Activated CD4-positive, alpha-beta T cell treated with anti-CD3 and anti-CD28 coated beads, Interleukin-2, amount 10 ng/mL, durations not matched to agents 24 days and 14 days (primary cell): Measurements from ENCODE around the gene PGAM2. TPM values are rescaled to one million over a fixed set of nuclear protein-coding genes. Genes with fewer than 3 reads are reported as not detected.

Experiments
- DNase-seq: peaks from one replicate; pipeline ENCODE4 v3.0.0; 2022
- H3K27ac Mint-ChIP-seq: one replicate; pipeline ENCODE4 v1.8.0; 2022; ENCODE audit warnings: mild to moderate bottlenecking, mixed read lengths
- H3K27me3 Mint-ChIP-seq: one replicate; pipeline ENCODE4 v1.8.0; 2022; ENCODE audit warnings: mixed read lengths
- H3K36me3 Mint-ChIP-seq: one replicate; pipeline ENCODE4 v1.8.0; 2022; ENCODE audit warnings: low read depth, mild to moderate bottlenecking, mixed read lengths
- H3K4me1 Mint-ChIP-seq: one replicate; pipeline ENCODE4 v1.8.0; 2021; ENCODE audit warnings: mixed read lengths
- H3K4me3 Mint-ChIP-seq: one replicate; pipeline ENCODE4 v1.8.0; 2022; ENCODE audit warnings: mild to moderate bottlenecking, moderate library complexity, mixed read lengths
- H3K9me3 Mint-ChIP-seq: one replicate; pipeline ENCODE4 v1.8.0; 2021; ENCODE audit warnings: mixed read lengths
- intact Hi-C: fragments of 100-400 bp; cut with micrococcal nuclease; formaldehyde crosslinking; loops from one replicate; pipeline ENCODE4 v1.15.1; 2023
- total RNA-seq: library from RNA; stranded (reverse); gene quantifications from 2 replicates; pipeline ENCODE4 v1.2.3, GENCODE V29; 2022

PGAM2 gene
- total RNA-seq, 1 donor from 2014 or later: 0.42 TPM

DNA sequence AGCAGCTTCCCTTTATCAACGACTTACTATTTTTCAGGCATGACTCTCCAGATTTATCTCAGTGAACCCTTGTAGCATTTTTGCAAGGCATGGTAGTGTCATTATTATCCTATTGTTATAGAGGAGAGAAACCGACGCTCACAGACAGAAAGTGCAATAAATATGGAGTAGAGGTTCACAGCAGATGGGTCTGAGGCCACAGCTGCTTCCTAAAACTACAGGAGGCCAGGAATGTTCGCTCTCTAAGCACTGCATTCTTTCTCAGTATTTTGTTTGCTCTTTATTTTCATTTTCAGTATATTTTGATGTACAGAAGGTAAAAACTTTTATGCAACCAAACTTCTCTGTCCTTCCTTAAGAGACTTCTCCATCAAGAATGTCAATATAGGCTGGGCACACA, 34.3 kb upstream of the PGAM2 start:
- H3K27me3 Mint-ChIP-seq: peaks cover 11% of the 10 kb centered on the region
- intact Hi-C loops: no loop called here
- no peaks in the 10 kb centered on the region for H3K36me3 Mint-ChIP-seq
- no peak for DNase-seq
- no peaks in the 10 kb centered on the region for H3K9me3 Mint-ChIP-seq
- no peak overlapping the region for H3K27ac Mint-ChIP-seq
- H3K4me3 Mint-ChIP-seq: no peak overlapping the region
- peaks cover 14% of the 10 kb centered on the region for H3K4me1 Mint-ChIP-seq

- Mint-ChIP-seq H3K27ac (no peak overlapping the region), H3K4me3 (no peak overlapping the region), H3K9me3 (no peaks in the 10 kb centered on the region), H3K27me3 (peaks cover 8% of the 10 kb centered on the region), H3K4me1 (peaks cover 15% of the 10 kb centered on the region), H3K36me3 (no peaks in the 10 kb centered on the region)
- DNase-seq: no peak
- intact Hi-C loops: no loop called here
Measured at GRCh38 chr7:44098092-44099068, 33.0 kb upstream of the PGAM2 start.

DNA sequence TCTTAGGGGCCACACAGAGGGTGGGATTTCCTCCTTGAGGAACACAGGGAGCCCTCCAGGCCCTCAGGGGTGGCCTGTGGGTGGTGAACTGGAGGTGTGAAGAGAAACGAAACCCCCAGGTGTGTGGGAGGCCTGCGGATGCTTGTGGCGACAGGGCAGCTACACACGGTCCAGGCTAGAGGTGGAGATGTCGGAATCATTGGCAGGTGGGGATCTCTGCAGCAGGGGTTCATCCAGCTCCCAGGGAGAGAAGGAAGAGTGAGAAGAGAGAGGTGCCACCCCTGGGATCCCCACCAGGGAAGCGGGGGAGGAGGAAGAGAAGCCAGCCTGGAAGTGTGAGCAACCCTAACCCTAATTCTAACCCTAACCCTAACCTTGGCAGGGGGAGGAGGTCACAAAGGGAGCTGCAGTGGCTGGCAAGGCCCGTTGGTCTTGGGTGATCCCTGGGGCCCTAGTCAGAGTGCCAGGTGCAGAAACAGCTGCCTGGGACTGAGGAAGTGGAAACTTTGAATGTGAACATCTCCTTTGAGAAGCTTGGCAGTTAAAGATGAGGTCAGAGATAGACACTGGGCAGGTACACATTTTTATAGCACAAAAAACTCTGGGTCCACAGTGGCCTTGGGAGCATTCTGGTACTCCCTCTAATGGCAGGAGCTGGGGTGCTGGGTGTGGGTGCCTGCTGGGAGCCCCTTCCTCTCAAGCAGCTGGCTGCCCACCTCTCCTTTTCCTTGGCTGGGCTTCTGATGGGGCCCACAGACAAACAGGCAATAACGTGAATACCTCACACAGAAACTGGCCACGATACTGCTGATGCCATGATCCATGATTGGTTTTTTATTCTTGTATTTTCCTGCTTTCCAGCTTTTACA, 31.9 kb upstream of the PGAM2 start:
- H3K27me3 Mint-ChIP-seq: peaks cover 2% of the 10 kb centered on the region
- H3K4me3 Mint-ChIP-seq: peak overlapping the region; percentile 18
- H3K4me1 Mint-ChIP-seq: peaks cover 21% of the 10 kb centered on the region
- H3K9me3 Mint-ChIP-seq: no peaks in the 10 kb centered on the region
- intact Hi-C loops: loop anchor here (1.0 kb wide), 1 partner anchor 15 kb away; the partner anchor contains the start of gene POLM
- H3K27ac Mint-ChIP-seq: peak overlapping the region; percentile 63
- no peaks in the 10 kb centered on the region for H3K36me3 Mint-ChIP-seq
- peak; percentile 70 for DNase-seq

GRCh38 chr7:44096326-44096881, 31.0 kb upstream of the PGAM2 start:
- Mint-ChIP-seq H3K4me3 (peak overlapping the region; percentile 18), H3K36me3 (no peaks in the 10 kb centered on the region), H3K9me3 (no peaks in the 10 kb centered on the region), H3K4me1 (peaks cover 21% of the 10 kb centered on the region), H3K27me3 (no peaks in the 10 kb centered on the region), H3K27ac (peak overlapping the region; percentile 45)
- intact Hi-C loops: no loop called here
- no peak for DNase-seq

GRCh38 chr7:44095781-44096180, 30.4 kb upstream of the PGAM2 start:
- intact Hi-C loops: no loop called here

GRCh38 chr7:44094883-44095592, 29.7 kb upstream of the PGAM2 start:
- Mint-ChIP-seq H3K4me3 (no peak overlapping the region), H3K27me3 (no peaks in the 10 kb centered on the region), H3K36me3 (no peaks in the 10 kb centered on the region), H3K9me3 (no peaks in the 10 kb centered on the region), H3K27ac (no peak overlapping the region), H3K4me1 (peaks cover 21% of the 10 kb centered on the region)
- intact Hi-C loops: no loop called here
- DNase-seq: no peak

More at GRCh38 chr7:44095781-44096180, 30.4 kb upstream of the PGAM2 start:
- no peak overlapping the region for H3K4me3 Mint-ChIP-seq
- H3K27ac Mint-ChIP-seq: no peak overlapping the region
- H3K27me3 Mint-ChIP-seq: no peaks in the 10 kb centered on the region
- no peaks in the 10 kb centered on the region for H3K9me3 Mint-ChIP-seq
- DNase-seq: no peak
- peaks cover 21% of the 10 kb centered on the region for H3K4me1 Mint-ChIP-seq
- H3K36me3 Mint-ChIP-seq: no peaks in the 10 kb centered on the region

DNA sequence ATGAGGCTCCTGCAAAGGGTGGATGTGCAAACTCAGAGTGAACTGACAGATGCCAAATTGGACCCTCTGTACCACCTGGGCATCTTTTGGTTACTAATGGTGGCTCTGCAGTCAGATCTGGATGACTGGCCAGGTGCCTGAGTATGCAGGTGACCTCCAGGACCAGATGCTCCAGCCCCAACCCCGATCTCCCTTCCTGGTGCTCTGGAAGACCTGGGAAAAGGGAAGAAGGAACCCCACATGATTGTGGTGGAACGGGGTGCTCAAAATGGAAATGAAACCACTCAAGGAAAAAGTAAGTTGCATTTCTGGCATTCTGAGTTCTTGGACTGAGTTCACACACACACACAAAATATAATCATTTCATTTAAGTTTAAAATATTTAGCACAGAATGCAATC, 29.0 kb upstream of the PGAM2 start:
- Mint-ChIP-seq H3K36me3 (no peaks in the 10 kb centered on the region), H3K4me1 (peaks cover 21% of the 10 kb centered on the region)

DNA sequence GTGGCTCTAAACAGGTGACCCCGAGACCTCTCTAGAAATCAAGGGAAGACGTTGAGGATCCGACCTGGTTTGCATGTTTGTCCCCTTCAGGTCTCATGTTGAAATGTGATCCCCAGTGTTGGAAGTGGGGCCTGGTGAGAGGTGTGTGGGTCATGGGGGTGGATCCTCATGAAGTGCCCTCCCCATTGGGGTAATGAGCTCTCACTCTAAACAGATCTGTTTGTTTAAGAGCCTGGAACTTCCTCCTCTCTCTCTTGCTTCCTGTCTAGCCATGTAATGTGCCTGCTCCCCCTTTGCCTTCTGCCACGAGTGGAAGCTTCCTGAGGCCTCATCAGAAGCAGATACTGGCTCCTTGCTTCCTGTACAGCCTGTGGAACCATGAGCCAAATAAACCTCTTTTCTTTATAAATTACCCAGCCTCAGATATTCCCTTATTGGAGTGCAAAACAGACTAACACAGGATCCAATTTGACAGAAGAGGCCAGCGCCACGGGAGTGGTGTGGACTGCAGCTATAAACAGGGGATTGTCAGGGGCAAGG, 27.8 kb upstream of the PGAM2 start:
- no peaks in the 10 kb centered on the region for H3K9me3 Mint-ChIP-seq
- no peaks in the 10 kb centered on the region for H3K36me3 Mint-ChIP-seq

More for the DNA sequence above, 29.0 kb upstream of the PGAM2 start:
- intact Hi-C loops: no loop called here
- Mint-ChIP-seq H3K27ac (no peak overlapping the region), H3K27me3 (no peaks in the 10 kb centered on the region), H3K4me3 (no peak overlapping the region), H3K9me3 (no peaks in the 10 kb centered on the region)
- no peak for DNase-seq

DNA sequence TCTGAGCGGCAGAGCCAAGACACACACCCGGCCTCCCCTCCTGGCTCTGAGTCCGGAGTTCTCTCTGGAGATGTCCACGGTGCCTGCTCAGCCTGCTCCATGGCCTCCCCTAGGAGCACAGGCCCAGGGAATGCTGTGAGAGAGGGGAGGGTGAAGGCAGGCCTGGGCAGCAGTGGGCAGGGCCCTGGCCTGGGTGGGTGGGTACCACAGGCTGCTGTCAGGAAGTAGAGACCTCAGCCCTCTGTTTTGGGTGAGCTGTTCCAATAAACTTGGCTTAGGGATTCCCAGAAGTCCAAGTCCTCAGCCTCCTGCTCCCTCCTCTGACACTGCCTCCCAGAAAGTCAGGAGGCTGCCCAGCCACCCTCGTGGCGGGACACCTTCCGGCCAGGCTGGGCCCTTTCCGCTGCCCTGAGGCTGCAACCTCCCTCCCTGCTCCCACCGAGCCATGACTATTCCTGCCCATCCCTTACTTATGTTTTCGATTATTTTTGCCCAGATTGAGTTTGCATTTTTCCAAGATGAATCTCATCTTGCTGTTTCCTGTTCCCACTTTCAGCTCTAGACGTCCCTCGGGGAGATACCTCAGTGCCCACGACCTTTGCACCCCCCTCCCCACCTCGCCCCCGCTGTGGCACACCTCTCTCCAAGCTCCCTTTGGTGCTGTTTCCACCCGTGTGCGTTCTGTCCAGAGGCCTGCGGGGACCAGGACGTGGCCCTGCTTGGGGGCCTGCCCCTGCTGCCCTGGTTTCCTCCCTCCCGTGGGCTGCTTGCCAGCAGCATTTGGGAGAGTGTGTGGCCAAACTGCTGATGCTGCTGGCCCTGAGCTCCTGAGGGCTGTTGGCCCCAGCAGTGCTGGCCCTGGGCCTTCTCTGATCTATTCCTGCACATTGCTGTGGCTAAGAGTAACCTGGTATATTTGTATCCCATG, 22.8 kb upstream of the PGAM2 start:
- Mint-ChIP-seq H3K27ac (no peak overlapping the region), H3K4me3 (no peak overlapping the region), H3K4me1 (peaks cover 12% of the 10 kb centered on the region), H3K36me3 (no peaks in the 10 kb centered on the region), H3K27me3 (no peaks in the 10 kb centered on the region), H3K9me3 (no peaks in the 10 kb centered on the region)
- DNase-seq: no peak
- intact Hi-C loops: no loop called here

More for the DNA sequence above, 27.8 kb upstream of the PGAM2 start:
- no peak overlapping the region for H3K4me3 Mint-ChIP-seq
- H3K27me3 Mint-ChIP-seq: no peaks in the 10 kb centered on the region
- intact Hi-C loops: no loop called here
- DNase-seq: no peak
- H3K27ac Mint-ChIP-seq: no peak overlapping the region
- peaks cover 22% of the 10 kb centered on the region for H3K4me1 Mint-ChIP-seq

- Mint-ChIP-seq H3K27me3 (no peaks in the 10 kb centered on the region), H3K36me3 (no peaks in the 10 kb centered on the region), H3K4me3 (no peak overlapping the region), H3K4me1 (peaks cover 12% of the 10 kb centered on the region), H3K27ac (no peak overlapping the region), H3K9me3 (no peaks in the 10 kb centered on the region)
- no peak for DNase-seq
- intact Hi-C loops: no loop called here
Measured at GRCh38 chr7:44086627-44087026, 21.3 kb upstream of the PGAM2 start.

DNA sequence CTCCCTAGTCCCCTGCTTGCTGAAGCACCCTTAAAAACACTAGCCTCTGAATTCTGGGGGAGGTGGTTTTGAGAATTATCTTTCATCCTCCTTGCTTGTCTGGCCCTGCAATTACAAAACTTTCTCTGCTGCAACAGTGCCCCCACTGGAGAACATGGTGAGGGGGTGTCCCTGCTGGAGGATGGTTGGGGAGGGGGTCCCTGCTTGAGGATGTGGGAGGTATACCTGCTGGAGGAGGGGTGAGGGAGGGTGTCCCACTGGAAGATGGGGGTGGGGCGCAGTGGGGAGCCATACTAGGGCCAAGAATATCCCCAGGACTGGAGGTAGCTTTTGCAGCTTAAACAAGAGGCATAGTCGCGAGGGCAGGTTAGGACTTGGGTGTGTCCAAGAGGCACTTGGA, 20.2 kb upstream of the PGAM2 start:
- H3K36me3 Mint-ChIP-seq: peaks cover 7% of the 10 kb centered on the region
- intact Hi-C loops: no loop called here
- no peak for DNase-seq
- no peak overlapping the region for H3K27ac Mint-ChIP-seq
- peaks cover 20% of the 10 kb centered on the region for H3K4me1 Mint-ChIP-seq
- no peak overlapping the region for H3K4me3 Mint-ChIP-seq
- no peaks in the 10 kb centered on the region for H3K9me3 Mint-ChIP-seq
- no peaks in the 10 kb centered on the region for H3K27me3 Mint-ChIP-seq

DNA sequence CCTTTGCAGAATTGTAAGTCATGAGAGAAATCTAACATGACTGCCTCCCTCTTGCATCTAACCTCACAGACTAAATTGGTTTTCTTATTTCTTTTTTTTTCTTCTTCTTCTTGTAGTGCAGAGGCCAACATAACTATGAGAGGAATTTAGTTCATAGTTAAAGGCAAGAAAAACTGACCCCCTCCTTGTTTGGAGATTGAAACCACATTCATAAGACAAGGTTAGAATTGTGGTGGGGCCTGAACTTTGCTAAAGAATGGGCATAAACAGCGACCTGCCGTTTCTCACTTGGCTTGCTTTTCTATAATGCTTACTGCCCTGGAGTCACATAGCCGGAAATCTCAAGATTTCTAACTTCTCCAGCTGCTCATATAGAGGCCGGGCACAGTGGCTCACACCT, 19.3 kb upstream of the PGAM2 start:
- H3K9me3 Mint-ChIP-seq: no peaks in the 10 kb centered on the region
- H3K4me1 Mint-ChIP-seq: peaks cover 20% of the 10 kb centered on the region
- no peak overlapping the region for H3K4me3 Mint-ChIP-seq
- intact Hi-C loops: loop anchor here (5.0 kb wide), 2 partner anchors 173 to 498 kb away; partner anchors contain the start of gene TMED4
- H3K27ac Mint-ChIP-seq: no peak overlapping the region
- H3K27me3 Mint-ChIP-seq: no peaks in the 10 kb centered on the region
- peaks cover 7% of the 10 kb centered on the region for H3K36me3 Mint-ChIP-seq
- no peak for DNase-seq
